HG03045 (cell line): ENCODE measurements around the gene WNT11.

Experiments used
- ATAC-seq: cut with Tn5 transposase; IDR thresholded peaks from one replicate; pipeline ENCODE4 v1.9.1; 2021; ENCODE audit warnings: mild to moderate bottlenecking, moderate library complexity; ENCODE audit not compliant: unreplicated experiment

Gene WNT11

GRCh38 chr11:76219243-76219642 is 12.9 kb upstream of the WNT11 start:
- ATAC-seq, result no peak

GRCh38 chr11:76218449-76219178 is 12.3 kb upstream of the WNT11 start:
- no peak for ATAC-seq

- ATAC-seq, result no peak
These were observed 11.4 kb upstream of the WNT11 start for GRCh38 chr11:76217653-76218160.

- no peak for ATAC-seq
These were observed 10.4 kb upstream of the WNT11 start for GRCh38 chr11:76216536-76217325.

- no peak for ATAC-seq
These were observed 9.6 kb upstream of the WNT11 start for GRCh38 chr11:76215941-76216340.

GRCh38 chr11:76214968-76215548 is 8.8 kb upstream of the WNT11 start:
- no peak for ATAC-seq

GRCh38 chr11:76214186-76214585 is 7.9 kb upstream of the WNT11 start:
- no peak for ATAC-seq

GRCh38 chr11:76212086-76213035 is 6.1 kb upstream of the WNT11 start:
- no peak for ATAC-seq

- ATAC-seq, result no peak
These were observed 4.9 kb upstream of the WNT11 start for GRCh38 chr11:76210931-76211851.

- ATAC-seq, result no peak
These were observed 4.0 kb upstream of the WNT11 start for GRCh38 chr11:76209973-76210930.

- ATAC-seq, result no peak
These were observed 3.2 kb upstream of the WNT11 start for GRCh38 chr11:76209375-76209972.

- ATAC-seq, result no peak
These were observed 2.4 kb upstream of the WNT11 start for GRCh38 chr11:76208438-76209374.

GRCh38 chr11:76207642-76208401 is 1.5 kb upstream of the WNT11 start:
- peak; percentile 60 for ATAC-seq

GRCh38 chr11:76206077-76206326 is 300 bp downstream of the WNT11 start:
- no peak for ATAC-seq

GRCh38 chr11:76205252-76206076 is 838 bp downstream of the WNT11 start:
- no peak for ATAC-seq

- ATAC-seq, result no peak
These were observed 2.4 kb downstream of the WNT11 start for GRCh38 chr11:76203937-76204336.
